Forelimb muscle (tissue), 1 donor: ENCODE data around the gene DACT3. TPM values are rescaled to one million over a fixed set of nuclear protein-coding genes. Genes with fewer than 3 reads are reported as not detected.
"Not testable (repeated sequence)": the region's sequence is repeated elsewhere in the genome, so short reads cannot be mapped to it uniquely, and the experiment has no call there.

Experiments
- DNase-seq: peaks from one replicate; pipeline ENCODE4 v3.0.0-alpha.2; 2013; ENCODE audit warnings: low read depth
- polyA plus RNA-seq: library from polyadenylated mRNA; unstranded; fragments of 120-200 nt; gene quantifications from one replicate; pipeline ENCODE4 v1.2.1, GENCODE V29; 2013; ENCODE audit not compliant: insufficient read length

The DACT3 gene
- polyA plus RNA-seq, 1 donor = 15.2 TPM

GRCh38 chr19:46634656-46635218 is 26.2 kb downstream of the DACT3 start:
- no peak for DNase-seq

DNA sequence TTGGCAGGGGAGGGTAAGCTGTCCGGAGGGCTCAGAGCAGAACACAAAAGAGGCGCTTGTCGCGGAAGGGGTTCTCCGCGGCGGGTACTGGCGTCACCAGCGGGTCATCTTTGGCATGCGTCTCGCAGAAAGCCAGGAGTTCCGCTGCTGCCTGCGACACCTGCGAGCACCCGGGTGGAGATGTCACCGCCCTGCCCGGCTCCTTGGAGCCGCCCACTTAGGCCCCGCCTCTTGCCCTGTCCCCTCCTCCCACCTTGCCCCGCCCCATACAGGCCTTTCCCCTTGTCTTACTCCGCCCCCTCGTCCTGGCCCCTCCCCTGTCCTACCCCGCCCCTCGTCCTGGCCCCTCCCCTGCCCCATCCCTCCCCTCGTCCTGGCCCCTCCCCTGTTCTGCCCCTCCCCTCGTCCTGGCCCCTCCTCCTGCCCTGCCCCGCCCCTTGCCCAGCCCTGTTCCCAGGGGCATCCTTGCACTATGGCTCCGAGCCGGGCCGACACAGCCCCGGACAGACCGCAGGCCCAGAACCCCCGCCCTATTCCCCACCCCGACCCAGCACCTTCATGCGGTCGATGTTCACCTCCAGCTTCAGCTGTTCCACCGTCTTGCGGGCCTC is 26.8 kb downstream of the DACT3 start:
- no peak for DNase-seq

DNA sequence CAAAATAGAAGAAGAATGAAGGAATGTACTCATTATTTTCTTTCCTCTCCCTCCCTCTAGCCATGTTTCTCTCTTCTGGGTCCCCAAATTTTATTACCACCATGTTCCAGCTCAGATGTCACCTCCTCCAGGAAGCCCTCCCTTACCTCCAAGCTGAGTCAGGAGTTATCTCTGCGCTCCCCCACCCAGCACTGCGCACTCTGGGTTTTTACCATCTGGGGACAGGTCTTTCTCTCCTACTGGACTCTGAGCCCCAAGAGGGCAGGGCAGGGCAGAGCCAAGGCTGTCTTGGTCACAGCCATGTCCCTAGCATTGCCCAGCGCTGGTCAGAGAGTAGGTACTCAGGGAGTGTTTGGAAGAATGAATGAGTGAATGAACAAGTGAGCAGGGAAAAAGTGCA is 27.9 kb downstream of the DACT3 start:
- no peak for DNase-seq

GRCh38 chr19:46631481-46631880 is 29.5 kb downstream of the DACT3 start:
- DNase-seq = no peak

DNA sequence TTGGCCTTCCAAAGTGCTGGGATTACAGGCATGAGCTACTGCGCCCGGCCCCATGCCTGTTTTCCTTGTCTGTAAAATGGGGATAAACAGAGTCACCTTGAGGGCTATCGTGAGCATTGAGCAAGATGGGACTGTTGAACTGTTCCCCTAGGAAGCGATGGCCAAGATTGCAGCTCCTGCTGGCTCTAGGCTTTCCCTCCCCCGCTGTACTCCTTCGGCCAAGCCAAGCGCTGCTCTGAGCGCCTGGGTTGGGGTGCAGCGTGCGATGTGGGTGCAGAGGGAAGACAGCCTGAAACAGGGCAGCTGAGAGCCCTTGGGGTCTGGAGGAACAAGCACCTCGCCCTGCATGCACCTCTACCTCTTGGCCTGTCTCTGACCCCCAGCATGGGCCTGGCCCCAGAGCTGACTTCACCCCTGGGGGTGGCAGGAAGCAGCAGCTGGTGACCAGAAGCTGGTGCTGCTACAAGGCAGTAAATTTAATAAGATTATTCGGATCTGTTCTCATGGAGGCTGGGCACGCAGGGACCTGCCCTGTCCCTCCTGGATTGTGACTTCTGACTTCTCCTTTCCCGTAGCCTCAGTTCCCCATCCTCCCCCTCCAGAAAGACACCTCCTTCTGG is 30.3 kb downstream of the DACT3 start:
- no peak for DNase-seq

GRCh38 chr19:46629546-46630025 is 31.4 kb downstream of the DACT3 start:
- DNase-seq = no peak

GRCh38 chr19:46628970-46629369 is 32.0 kb downstream of the DACT3 start:
- DNase-seq = not testable (repeated sequence)

DNA sequence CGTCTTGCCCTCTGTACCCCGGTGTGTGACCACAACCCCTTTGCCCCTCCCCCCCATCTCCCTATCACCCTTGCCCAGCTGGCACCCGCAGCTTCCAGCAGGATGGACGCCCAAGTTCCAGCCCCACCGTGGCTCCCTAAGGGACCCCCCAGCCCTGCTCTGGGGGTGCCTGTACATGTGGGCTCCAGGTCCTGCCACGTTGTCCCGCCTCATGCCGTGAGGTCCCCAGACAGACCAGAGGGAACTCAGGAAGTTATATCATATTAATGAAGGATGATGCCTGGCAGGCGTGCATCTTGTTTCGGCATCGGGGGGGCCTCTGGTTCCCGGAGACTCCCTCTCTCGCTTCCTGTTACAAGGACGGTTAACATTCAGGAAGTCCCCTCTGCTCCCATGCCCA is 34.5 kb downstream of the DACT3 start:
- no peak for DNase-seq

- no peak for DNase-seq
These were observed 35.3 kb downstream of the DACT3 start for GRCh38 chr19:46625731-46626130.

DNA sequence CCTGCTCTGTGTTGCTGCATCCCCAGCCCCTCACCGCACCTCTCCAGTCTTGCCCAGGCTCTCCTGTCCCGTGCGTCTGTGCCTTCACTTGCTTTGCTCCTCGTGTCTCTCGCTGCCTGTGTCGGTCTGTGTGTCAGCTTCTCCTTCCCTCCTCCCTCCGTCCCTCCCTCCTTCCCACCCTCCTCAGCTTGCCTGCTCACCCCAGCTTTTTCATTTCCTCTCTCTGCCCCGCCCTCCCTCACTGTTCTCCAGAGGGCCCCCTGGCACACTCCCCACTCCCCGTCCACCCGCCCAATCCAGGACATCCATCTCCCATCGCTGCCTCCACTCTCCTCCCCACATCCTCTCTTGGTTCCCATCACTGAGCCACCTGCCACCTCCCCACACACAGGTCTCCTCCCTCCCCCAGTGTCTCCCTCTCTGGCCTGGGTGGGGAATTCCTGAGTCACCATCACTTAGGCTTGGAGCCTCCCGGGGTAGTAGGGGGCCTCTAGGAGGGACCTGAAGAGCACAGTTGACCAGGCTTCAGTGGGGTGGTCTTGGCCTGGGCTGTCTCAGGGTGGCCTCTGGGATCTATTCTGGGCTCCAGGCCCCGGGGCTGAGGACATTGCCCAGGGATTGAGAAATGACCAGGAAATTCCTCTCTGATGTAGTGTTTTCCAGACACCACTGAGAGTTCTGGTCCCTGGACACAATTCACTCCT is 35.9 kb downstream of the DACT3 start, which contains the start of gene PTGIR:
PTGIR (minus strand) TSS at position 132 of the 704 bp plus-strand sequence. CDS start 864 bp downstream, outside the sequence.
- no peak for DNase-seq

- DNase-seq = no peak
These were observed 37.0 kb downstream of the DACT3 start for GRCh38 chr19:46623915-46624502.

DNA sequence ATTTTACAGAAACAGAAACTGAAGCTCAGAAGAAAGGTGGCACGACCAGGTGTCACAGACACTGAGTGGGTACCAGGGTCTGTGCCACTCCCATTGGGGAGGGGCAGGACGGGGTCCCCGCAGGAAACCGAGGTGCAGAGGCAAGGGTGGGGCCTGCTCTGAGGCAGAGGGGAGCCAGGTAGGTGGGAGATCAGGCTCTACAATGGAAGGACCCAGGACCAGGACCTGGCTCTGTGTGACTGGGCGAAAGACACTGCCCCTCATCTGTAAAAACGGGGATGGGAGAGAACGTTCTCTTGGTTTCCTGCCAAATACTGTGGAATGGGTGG is 38.9 kb downstream of the DACT3 start:
- DNase-seq = no peak

- no peak for DNase-seq
These were observed 39.5 kb downstream of the DACT3 start for GRCh38 chr19:46621191-46622117.

DNA sequence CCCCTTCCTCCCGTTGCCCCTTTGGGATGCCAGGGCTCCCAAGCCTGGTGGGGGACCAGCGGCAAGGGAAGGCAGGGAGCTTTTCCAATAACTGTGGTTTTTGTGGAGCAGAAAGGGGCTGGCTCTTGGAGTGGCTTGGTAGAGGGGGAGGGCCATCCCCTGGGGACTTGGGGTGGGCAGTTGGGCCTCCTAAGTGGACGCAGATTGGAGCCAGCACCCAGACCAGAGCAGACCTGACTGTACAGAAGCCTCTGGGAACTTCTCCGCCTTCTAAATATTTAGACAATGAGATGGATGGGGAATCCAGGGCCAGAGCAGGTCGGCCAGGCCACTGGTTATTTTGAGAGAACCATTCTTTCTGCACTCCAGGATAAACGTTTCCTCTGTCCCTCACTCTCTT is 40.3 kb downstream of the DACT3 start:
- DNase-seq = no peak

DNA sequence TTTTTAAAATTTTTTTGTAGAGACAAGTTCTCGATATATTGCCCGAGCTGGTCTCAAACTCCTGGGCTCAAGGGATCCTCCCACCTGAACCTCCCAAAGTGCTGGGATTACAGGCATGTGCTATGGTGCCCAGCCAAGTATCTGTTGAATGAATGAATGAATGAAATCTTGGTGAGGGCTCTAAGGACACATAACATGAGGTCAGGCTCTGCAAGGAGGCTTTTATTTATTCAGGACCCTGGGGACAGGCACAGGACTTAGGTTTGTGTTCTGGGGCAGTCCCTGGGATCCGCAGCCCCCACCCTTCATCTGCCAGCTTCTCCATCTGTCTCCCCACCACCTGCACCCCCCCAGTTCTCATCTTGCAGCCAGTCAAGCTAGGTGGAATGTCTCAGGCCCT is 40.7 kb downstream of the DACT3 start:
- DNase-seq = no peak

DNA sequence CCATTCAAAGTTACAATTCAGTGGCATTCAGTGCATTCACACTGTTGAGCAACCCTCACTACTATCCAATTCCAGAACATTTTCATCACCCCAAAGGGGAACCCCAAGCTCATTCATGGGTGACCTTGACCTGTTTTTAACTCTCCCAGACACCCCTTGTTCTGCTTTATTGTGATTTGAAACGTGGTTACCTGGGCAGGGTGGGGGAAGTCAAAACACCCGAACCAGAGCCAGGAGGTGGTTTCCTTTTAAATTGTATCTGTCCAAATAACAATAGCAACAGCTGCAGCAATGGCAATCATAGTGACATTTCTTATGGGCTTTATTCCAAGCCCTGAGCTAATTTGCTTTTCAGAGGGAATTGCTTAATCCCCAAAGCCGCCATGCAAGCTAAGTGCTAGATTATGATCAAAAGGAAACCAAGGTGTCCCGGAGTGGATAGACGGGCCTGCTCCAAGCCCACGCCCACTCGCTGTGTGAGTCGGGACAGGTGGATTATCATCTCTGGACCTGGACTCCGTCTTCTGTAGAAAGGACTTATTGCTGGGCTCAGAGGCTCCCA is 42.2 kb downstream of the DACT3 start:
- DNase-seq = no peak

- no peak for DNase-seq
These were observed 43.4 kb downstream of the DACT3 start for GRCh38 chr19:46617601-46618000.

- DNase-seq = no peak
These were observed 44.2 kb downstream of the DACT3 start for GRCh38 chr19:46616631-46617322.

DNA sequence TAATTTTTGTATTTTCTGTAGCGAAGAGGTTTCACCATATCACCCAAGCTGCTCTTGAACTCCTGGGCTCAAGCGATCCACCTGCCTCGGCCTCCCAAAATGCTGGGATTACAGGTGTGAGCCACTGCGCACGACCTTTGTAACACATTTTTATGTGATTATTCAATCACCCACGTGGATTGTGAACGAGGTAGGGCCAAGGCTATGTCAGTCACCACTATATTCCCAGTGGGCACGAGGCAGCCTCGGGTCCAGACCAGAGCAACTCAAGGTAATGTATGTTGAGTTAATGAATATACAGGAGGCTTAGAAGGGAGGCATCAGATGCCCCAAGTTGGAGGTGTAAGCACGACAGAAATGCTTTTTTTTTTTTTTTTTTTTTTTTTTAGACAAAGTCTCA is 45.0 kb downstream of the DACT3 start:
- no peak for DNase-seq

DNA sequence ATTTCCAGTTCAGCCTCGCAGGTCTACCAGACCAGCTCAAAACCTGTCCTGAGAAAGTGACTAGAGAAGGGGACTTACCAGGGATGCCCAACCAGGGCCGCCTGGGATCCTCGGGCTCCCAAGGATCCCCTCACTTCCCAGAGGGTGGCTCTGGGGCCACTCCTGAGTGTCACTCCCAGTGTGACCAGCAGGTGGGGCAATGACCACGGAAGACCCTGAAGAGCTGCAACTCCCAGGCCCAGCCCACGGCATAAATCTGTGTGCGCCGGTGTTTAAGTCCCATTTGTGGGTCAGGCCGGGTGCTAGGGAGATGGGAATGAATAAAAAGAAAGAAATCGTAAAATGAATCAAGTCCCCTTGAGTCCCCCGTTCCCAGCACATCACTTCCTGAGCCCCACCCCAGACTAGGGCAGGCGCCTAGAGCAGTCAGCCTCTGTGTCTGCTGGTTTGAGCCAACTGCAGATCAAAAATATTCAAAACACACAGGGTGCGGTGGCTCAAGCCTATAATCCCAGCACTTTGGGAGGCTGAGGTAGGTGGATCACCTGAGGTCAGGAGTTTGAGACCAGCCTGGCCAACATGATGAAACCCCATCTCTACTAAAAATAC is 46.8 kb downstream of the DACT3 start:
- DNase-seq = no peak
